Stimulated activated effector memory CD8-positive, alpha-beta T cell treated with anti-CD3 and anti-CD28 coated beads, Interleukin-12 subunit alpha, Interleukin-12 subunit beta, amount 100 ng/mL, for 72 hours (primary cell): ENCODE data around the gene PLOD2.

Experiments
- ATAC-seq: fragments of 150-1000 bp; cut with Tn5 transposase; 2 replicates; pipeline ENCODE4 v1.10.0; 2021
- DNase-seq, 2 donors: peaks; one replicate each; pipeline ENCODE4 v3.0.0; 2021 to 2022; ENCODE audit warnings: low spot score in 2 of 2
- H3K27ac Mint-ChIP-seq: one replicate; pipeline ENCODE4 v1.8.0; 2022; ENCODE audit warnings: mild to moderate bottlenecking, mixed read lengths
- H3K36me3 Mint-ChIP-seq: one replicate; pipeline ENCODE4 v1.8.0; 2022; ENCODE audit warnings: mild to moderate bottlenecking, mixed read lengths
- H3K4me1 Mint-ChIP-seq: one replicate; pipeline ENCODE4 v1.8.0; 2022; ENCODE audit warnings: mixed read lengths
- H3K4me3 Mint-ChIP-seq: one replicate; pipeline ENCODE4 v1.8.0; 2022; ENCODE audit warnings: mild to moderate bottlenecking, mixed read lengths
- H3K9me3 Mint-ChIP-seq: one replicate; pipeline ENCODE4 v1.8.0; 2022; ENCODE audit warnings: mixed read lengths

Gene PLOD2

GRCh38 chr3:146106986-146107385, 54.0 kb downstream of the PLOD2 start:
- Mint-ChIP-seq H3K4me3 (no peak overlapping the region), H3K36me3 (no peaks in the 10 kb centered on the region)

GRCh38 chr3:146104068-146104467, 56.9 kb downstream of the PLOD2 start:
- Mint-ChIP-seq H3K4me1 (no peaks in the 10 kb centered on the region), H3K27ac (no peak overlapping the region), H3K9me3 (peaks cover 5% of the 10 kb centered on the region), H3K36me3 (no peaks in the 10 kb centered on the region), H3K4me3 (no peak overlapping the region)
- DNase-seq (no peak), ATAC-seq (no peak)

More at GRCh38 chr3:146106986-146107385, 54.0 kb downstream of the PLOD2 start:
- Mint-ChIP-seq H3K27ac (no peak overlapping the region), H3K4me1 (no peaks in the 10 kb centered on the region), H3K9me3 (peaks cover 5% of the 10 kb centered on the region)
- no peak for DNase-seq
- ATAC-seq = no peak

GRCh38 chr3:146102885-146103284, 58.1 kb downstream of the PLOD2 start:
- no peaks in the 10 kb centered on the region for H3K4me1 Mint-ChIP-seq
- ATAC-seq (no peak), DNase-seq (no peak)
- H3K27ac Mint-ChIP-seq = no peak overlapping the region
- no peak overlapping the region for H3K4me3 Mint-ChIP-seq
- peaks cover 3% of the 10 kb centered on the region for H3K9me3 Mint-ChIP-seq
- H3K36me3 Mint-ChIP-seq = no peaks in the 10 kb centered on the region

- Mint-ChIP-seq H3K9me3 (peaks cover 3% of the 10 kb centered on the region), H3K4me1 (no peaks in the 10 kb centered on the region), H3K36me3 (no peaks in the 10 kb centered on the region), H3K4me3 (no peak overlapping the region), H3K27ac (no peak overlapping the region)
- ATAC-seq = no peak
- no peak for DNase-seq
Observed at GRCh38 chr3:146101538-146101937, 59.4 kb downstream of the PLOD2 start.

GRCh38 chr3:146100825-146101444, 60.0 kb downstream of the PLOD2 start:
- ATAC-seq = no peak
- no peak overlapping the region for H3K27ac Mint-ChIP-seq
- no peaks in the 10 kb centered on the region for H3K4me1 Mint-ChIP-seq
- no peaks in the 10 kb centered on the region for H3K36me3 Mint-ChIP-seq
- DNase-seq = no peak
- H3K9me3 Mint-ChIP-seq = peaks cover 3% of the 10 kb centered on the region
- no peak overlapping the region for H3K4me3 Mint-ChIP-seq

- Mint-ChIP-seq H3K36me3 (no peaks in the 10 kb centered on the region), H3K4me1 (no peaks in the 10 kb centered on the region), H3K27ac (no peak overlapping the region), H3K4me3 (no peak overlapping the region), H3K9me3 (peaks cover 3% of the 10 kb centered on the region)
- DNase-seq (no peak), ATAC-seq (no peak)
Observed at GRCh38 chr3:146100180-146100579, 60.8 kb downstream of the PLOD2 start.

- DNase-seq = no peak
- Mint-ChIP-seq H3K9me3 (peaks cover 3% of the 10 kb centered on the region), H3K36me3 (no peaks in the 10 kb centered on the region), H3K4me3 (no peak overlapping the region), H3K4me1 (no peaks in the 10 kb centered on the region), H3K27ac (no peak overlapping the region)
- ATAC-seq = no peak
Observed at GRCh38 chr3:146099316-146099715, 61.7 kb downstream of the PLOD2 start.

GRCh38 chr3:146093896-146094295, 67.1 kb downstream of the PLOD2 start:
- DNase-seq = no peak
- no peaks in the 10 kb centered on the region for H3K4me1 Mint-ChIP-seq
- ATAC-seq = no peak
- H3K9me3 Mint-ChIP-seq = no peaks in the 10 kb centered on the region
- no peaks in the 10 kb centered on the region for H3K36me3 Mint-ChIP-seq
- H3K27ac Mint-ChIP-seq = no peak overlapping the region
- H3K4me3 Mint-ChIP-seq = no peak overlapping the region

GRCh38 chr3:146092230-146092629, 68.8 kb downstream of the PLOD2 start:
- ATAC-seq (no peak), DNase-seq (no peak)
- H3K9me3 Mint-ChIP-seq = no peaks in the 10 kb centered on the region
- no peak overlapping the region for H3K4me3 Mint-ChIP-seq
- H3K36me3 Mint-ChIP-seq = no peaks in the 10 kb centered on the region
- no peaks in the 10 kb centered on the region for H3K4me1 Mint-ChIP-seq
- H3K27ac Mint-ChIP-seq = no peak overlapping the region

- Mint-ChIP-seq H3K4me3 (no peak overlapping the region), H3K27ac (no peak overlapping the region), H3K4me1 (no peaks in the 10 kb centered on the region), H3K36me3 (no peaks in the 10 kb centered on the region), H3K9me3 (no peaks in the 10 kb centered on the region)
- no peak for ATAC-seq
- no peak for DNase-seq
Observed at GRCh38 chr3:146091397-146091796, 69.6 kb downstream of the PLOD2 start.

- Mint-ChIP-seq H3K36me3 (no peaks in the 10 kb centered on the region), H3K27ac (no peak overlapping the region), H3K4me1 (no peaks in the 10 kb centered on the region), H3K4me3 (no peak overlapping the region), H3K9me3 (no peaks in the 10 kb centered on the region)
- DNase-seq (no peak), ATAC-seq (no peak)
Observed at GRCh38 chr3:146090521-146090920, 70.5 kb downstream of the PLOD2 start.

GRCh38 chr3:146088840-146089239, 72.1 kb downstream of the PLOD2 start:
- no peak for DNase-seq
- Mint-ChIP-seq H3K4me1 (no peaks in the 10 kb centered on the region), H3K27ac (no peak overlapping the region), H3K36me3 (no peaks in the 10 kb centered on the region), H3K4me3 (no peak overlapping the region), H3K9me3 (no peaks in the 10 kb centered on the region)
- ATAC-seq = no peak

GRCh38 chr3:146087116-146087515, 73.9 kb downstream of the PLOD2 start:
- Mint-ChIP-seq H3K27ac (no peak overlapping the region), H3K4me1 (no peaks in the 10 kb centered on the region), H3K4me3 (no peak overlapping the region), H3K9me3 (no peaks in the 10 kb centered on the region), H3K36me3 (no peaks in the 10 kb centered on the region)
- ATAC-seq (no peak), DNase-seq (no peak)

GRCh38 chr3:146086211-146086610, 74.8 kb downstream of the PLOD2 start:
- ATAC-seq (no peak), DNase-seq (no peak)
- H3K27ac Mint-ChIP-seq = no peak overlapping the region
- no peaks in the 10 kb centered on the region for H3K36me3 Mint-ChIP-seq
- H3K4me3 Mint-ChIP-seq = no peak overlapping the region
- no peaks in the 10 kb centered on the region for H3K4me1 Mint-ChIP-seq
- no peaks in the 10 kb centered on the region for H3K9me3 Mint-ChIP-seq

GRCh38 chr3:146085678-146086077, 75.3 kb downstream of the PLOD2 start:
- DNase-seq (no peak), ATAC-seq (no peak)
- H3K4me1 Mint-ChIP-seq = no peaks in the 10 kb centered on the region
- H3K9me3 Mint-ChIP-seq = no peaks in the 10 kb centered on the region
- H3K4me3 Mint-ChIP-seq = no peak overlapping the region
- H3K27ac Mint-ChIP-seq = no peak overlapping the region
- H3K36me3 Mint-ChIP-seq = no peaks in the 10 kb centered on the region

GRCh38 chr3:146080578-146080977, 80.4 kb downstream of the PLOD2 start:
- no peak for DNase-seq
- H3K9me3 Mint-ChIP-seq = no peaks in the 10 kb centered on the region
- ATAC-seq = no peak
- H3K4me1 Mint-ChIP-seq = no peaks in the 10 kb centered on the region
- H3K4me3 Mint-ChIP-seq = no peak overlapping the region
- H3K36me3 Mint-ChIP-seq = no peaks in the 10 kb centered on the region
- no peak overlapping the region for H3K27ac Mint-ChIP-seq

- Mint-ChIP-seq H3K27ac (no peak overlapping the region), H3K4me3 (no peak overlapping the region), H3K4me1 (no peaks in the 10 kb centered on the region), H3K36me3 (no peaks in the 10 kb centered on the region), H3K9me3 (no peaks in the 10 kb centered on the region)
- ATAC-seq (no peak), DNase-seq (no peak)
Observed at GRCh38 chr3:146078031-146078430, 83.0 kb downstream of the PLOD2 start.
